Measurements from ENCODE around the gene SLC43A1.

DNA sequence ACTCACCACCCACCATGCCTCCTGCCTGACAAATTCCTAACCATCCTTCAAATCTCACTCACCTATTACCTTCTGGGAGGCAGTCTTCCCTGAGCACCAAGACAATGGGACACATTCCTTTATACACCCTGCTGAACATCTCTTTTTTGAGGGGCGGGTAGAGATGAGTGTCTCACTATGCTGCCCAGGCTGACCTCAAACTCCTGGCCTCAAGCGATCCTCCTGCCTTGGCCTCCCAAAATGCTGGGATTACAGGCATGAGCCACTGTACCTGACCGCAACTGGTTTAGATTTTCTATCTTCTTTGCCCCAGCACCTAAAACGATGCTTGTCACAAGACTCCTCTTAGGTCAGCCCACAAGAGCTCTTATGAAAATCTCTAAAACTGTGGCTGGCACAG lies 7.9 kb upstream of the SLC43A1 start:
- TF ChIP-seq, protein P1, sequence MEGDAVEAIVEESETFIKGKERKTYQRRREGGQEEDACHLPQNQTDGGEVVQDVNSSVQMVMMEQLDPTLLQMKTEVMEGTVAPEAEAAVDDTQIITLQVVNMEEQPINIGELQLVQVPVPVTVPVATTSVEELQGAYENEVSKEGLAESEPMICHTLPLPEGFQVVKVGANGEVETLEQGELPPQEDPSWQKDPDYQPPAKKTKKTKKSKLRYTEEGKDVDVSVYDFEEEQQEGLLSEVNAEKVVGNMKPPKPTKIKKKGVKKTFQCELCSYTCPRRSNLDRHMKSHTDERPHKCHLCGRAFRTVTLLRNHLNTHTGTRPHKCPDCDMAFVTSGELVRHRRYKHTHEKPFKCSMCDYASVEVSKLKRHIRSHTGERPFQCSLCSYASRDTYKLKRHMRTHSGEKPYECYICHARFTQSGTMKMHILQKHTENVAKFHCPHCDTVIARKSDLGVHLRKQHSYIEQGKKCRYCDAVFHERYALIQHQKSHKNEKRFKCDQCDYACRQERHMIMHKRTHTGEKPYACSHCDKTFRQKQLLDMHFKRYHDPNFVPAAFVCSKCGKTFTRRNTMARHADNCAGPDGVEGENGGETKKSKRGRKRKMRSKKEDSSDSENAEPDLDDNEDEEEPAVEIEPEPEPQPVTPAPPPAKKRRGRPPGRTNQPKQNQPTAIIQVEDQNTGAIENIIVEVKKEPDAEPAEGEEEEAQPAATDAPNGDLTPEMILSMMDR (IDR thresholded peaks at IDR 0.05; ENCODE audit: low read depth, low read length, poor library complexity, severe bottlenecking), result no peak
- TF ChIP-seq EZH2phosphoT487 (IDR thresholded peaks at IDR 0.05; ENCODE audit: borderline replicate concordance, low read length), result no peak
